ENCODE measurements around the gene ADCY10.

The ADCY10 gene

DNA sequence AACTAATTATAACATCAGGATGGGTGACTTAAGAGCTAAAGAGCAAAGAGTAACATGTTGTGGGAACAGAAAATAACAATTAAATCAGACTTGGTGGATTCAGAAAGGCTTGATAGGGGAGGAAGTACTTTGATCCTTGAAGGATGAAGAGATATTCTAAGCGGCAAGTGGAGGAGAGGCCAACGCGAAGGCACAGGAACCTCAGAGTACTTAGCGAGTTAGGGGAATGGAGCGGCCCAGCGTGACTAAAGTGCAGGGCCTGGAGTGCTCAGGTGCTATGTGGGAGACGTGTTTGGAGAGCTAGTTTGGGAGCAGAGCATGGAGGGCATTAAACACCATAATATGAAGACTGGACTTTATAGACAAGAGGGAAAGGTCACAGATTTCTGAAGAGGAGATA is 64.3 kb downstream of the ADCY10 start:
- Histone ChIP-seq H3K9me3 (no peaks in the 10 kb centered on the region), H3K4me3 (no peak overlapping the region), H3K27me3 (no peaks in the 10 kb centered on the region), H3K4me1 (no peaks in the 10 kb centered on the region), H3K27ac (no peak overlapping the region), H3K36me3 (no peaks in the 10 kb centered on the region)
- TF ChIP-seq CTCF (IDR thresholded peaks at IDR 0.05) = no peak
- intact Hi-C loops (cut with DNase I; ENCODE audit: low total_unique reads) = no loop called here
- no peak for DNase-seq

GRCh38 chr1:167842872-167843271 is 71.1 kb downstream of the ADCY10 start:
- no peaks in the 10 kb centered on the region for H3K27me3 ChIP-seq
- intact Hi-C loops (cut with DNase I; ENCODE audit: low total_unique reads) = no loop called here
- H3K4me3 ChIP-seq = no peak overlapping the region
- TF ChIP-seq CTCF (IDR thresholded peaks at IDR 0.05) = no peak
- H3K36me3 ChIP-seq = no peaks in the 10 kb centered on the region
- no peak for DNase-seq
- no peaks in the 10 kb centered on the region for H3K4me1 ChIP-seq
- no peak overlapping the region for H3K27ac ChIP-seq
- H3K9me3 ChIP-seq = no peaks in the 10 kb centered on the region

DNA sequence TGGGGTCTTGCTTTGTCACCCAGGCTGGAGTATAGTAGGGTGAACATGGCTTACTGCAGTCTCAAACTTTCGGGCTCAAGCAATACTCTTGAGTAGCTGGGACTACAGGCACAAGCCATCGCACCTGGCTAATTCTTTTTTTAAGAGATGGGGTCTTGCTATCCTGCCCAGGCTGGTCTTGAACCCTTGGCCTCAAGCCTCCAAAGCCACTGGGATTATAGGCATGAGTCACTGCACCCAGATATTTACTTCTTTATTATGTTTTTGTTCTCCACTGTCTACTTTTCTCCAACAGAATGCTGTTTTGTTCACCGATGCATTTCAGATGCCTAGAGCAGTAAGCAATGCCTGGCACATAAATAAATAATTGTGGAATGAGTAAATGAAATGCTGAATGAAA is 72.4 kb downstream of the ADCY10 start:
- no peak overlapping the region for H3K4me3 ChIP-seq
- H3K27ac ChIP-seq = no peak overlapping the region
- H3K36me3 ChIP-seq = no peaks in the 10 kb centered on the region
- no peaks in the 10 kb centered on the region for H3K9me3 ChIP-seq
- no peaks in the 10 kb centered on the region for H3K27me3 ChIP-seq
- intact Hi-C loops (cut with DNase I; ENCODE audit: low total_unique reads) = no loop called here
- TF ChIP-seq CTCF (IDR thresholded peaks at IDR 0.05) = no peak
- DNase-seq = no peak
- no peaks in the 10 kb centered on the region for H3K4me1 ChIP-seq

DNA sequence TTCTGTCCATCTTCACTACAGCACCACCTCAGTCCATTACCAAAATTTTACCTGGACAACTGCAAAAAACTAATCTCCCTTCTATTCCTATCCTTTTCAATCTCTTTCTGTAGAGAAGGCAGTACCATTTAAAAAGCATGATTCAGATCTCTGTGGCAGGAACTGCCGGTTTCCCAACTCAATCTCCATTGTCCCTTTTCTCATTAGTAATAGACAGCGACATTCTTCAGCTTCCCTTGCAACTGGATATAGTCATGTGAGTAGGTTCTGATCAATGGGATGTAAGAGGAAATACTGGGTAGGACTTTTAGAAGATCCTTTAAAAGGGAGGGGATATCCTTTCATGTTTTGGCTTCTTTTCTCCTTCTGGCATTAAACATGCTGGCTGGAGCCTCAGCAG is 74.9 kb downstream of the ADCY10 start:
- no peaks in the 10 kb centered on the region for H3K4me1 ChIP-seq
- intact Hi-C loops (cut with DNase I; ENCODE audit: low total_unique reads) = no loop called here
- no peaks in the 10 kb centered on the region for H3K27me3 ChIP-seq
- H3K9me3 ChIP-seq = no peaks in the 10 kb centered on the region
- no peak overlapping the region for H3K27ac ChIP-seq
- H3K36me3 ChIP-seq = no peaks in the 10 kb centered on the region
- DNase-seq = no peak
- TF ChIP-seq CTCF (IDR thresholded peaks at IDR 0.05) = no peak
- no peak overlapping the region for H3K4me3 ChIP-seq

- H3K4me3 ChIP-seq = no peak overlapping the region
- no peaks in the 10 kb centered on the region for H3K27me3 ChIP-seq
- H3K9me3 ChIP-seq = no peaks in the 10 kb centered on the region
- no peaks in the 10 kb centered on the region for H3K36me3 ChIP-seq
- DNase-seq = no peak
- H3K4me1 ChIP-seq = no peaks in the 10 kb centered on the region
- no peak overlapping the region for H3K27ac ChIP-seq
- intact Hi-C loops (cut with DNase I; ENCODE audit: low total_unique reads) = no loop called here
- no peak for TF ChIP-seq CTCF (IDR thresholded peaks at IDR 0.05)
Measured at GRCh38 chr1:167837326-167837725, 76.6 kb downstream of the ADCY10 start.

- H3K27ac ChIP-seq = no peak overlapping the region
- H3K27me3 ChIP-seq = no peaks in the 10 kb centered on the region
- no peak overlapping the region for H3K4me3 ChIP-seq
- no peak for TF ChIP-seq CTCF (IDR thresholded peaks at IDR 0.05)
- intact Hi-C loops (cut with DNase I; ENCODE audit: low total_unique reads) = no loop called here
- no peak for DNase-seq
- H3K9me3 ChIP-seq = no peaks in the 10 kb centered on the region
- no peaks in the 10 kb centered on the region for H3K4me1 ChIP-seq
- no peaks in the 10 kb centered on the region for H3K36me3 ChIP-seq
Measured at GRCh38 chr1:167836197-167836596, 77.7 kb downstream of the ADCY10 start.
